ENCODE data around the gene UPF1.

The UPF1 gene

GRCh38 chr19:18897094-18898029 lies 65.6 kb downstream of the UPF1 start:
- H3K4me3 ChIP-seq (ENCODE audit: low read depth, low read length): no peak overlapping the region
- no peak for TF ChIP-seq CTCF (IDR thresholded peaks at IDR 0.05; ENCODE audit: low read depth, low read length, missing control alignments)
- DNase-seq (ENCODE audit: low read depth): no peak
- in situ Hi-C loops (cut with HindIII; ENCODE audit: low sequenced_read_pairs): no loop called here

DNA sequence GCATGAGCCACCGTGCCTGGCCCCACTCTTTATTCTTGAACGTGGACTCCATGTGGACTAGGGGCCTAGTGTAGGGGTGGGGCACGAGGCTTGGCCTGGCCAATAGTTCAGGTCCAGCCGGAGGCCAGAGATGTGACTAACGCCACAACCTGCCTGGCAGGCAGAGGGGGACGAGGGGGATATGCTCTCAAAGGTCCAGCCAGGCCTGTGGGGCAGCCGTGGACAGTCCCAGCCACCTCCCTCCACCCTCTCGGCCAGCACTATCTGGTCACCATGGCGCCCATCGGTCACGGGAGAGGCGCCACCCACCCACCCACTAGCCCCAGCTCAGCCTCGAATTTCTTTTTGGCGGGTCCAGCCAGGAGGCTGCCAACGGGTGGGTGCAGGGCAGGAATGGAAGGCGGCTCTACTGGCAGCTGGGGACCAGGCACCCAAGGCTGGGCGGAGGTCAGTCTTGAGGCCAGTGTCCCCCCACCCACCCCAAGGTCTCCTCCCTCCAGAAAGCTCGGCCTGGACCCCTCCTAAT lies 66.4 kb downstream of the UPF1 start:
- H3K4me3 ChIP-seq (ENCODE audit: low read depth, low read length): no peak overlapping the region
- in situ Hi-C loops (cut with HindIII; ENCODE audit: low sequenced_read_pairs): no loop called here
- no peak for DNase-seq (ENCODE audit: low read depth)
- no peak for TF ChIP-seq CTCF (IDR thresholded peaks at IDR 0.05; ENCODE audit: low read depth, low read length, missing control alignments)

GRCh38 chr19:18898607-18899408 lies 67.0 kb downstream of the UPF1 start:
- DNase-seq (ENCODE audit: low read depth): no peak
- in situ Hi-C loops (cut with HindIII; ENCODE audit: low sequenced_read_pairs): no loop called here

DNA sequence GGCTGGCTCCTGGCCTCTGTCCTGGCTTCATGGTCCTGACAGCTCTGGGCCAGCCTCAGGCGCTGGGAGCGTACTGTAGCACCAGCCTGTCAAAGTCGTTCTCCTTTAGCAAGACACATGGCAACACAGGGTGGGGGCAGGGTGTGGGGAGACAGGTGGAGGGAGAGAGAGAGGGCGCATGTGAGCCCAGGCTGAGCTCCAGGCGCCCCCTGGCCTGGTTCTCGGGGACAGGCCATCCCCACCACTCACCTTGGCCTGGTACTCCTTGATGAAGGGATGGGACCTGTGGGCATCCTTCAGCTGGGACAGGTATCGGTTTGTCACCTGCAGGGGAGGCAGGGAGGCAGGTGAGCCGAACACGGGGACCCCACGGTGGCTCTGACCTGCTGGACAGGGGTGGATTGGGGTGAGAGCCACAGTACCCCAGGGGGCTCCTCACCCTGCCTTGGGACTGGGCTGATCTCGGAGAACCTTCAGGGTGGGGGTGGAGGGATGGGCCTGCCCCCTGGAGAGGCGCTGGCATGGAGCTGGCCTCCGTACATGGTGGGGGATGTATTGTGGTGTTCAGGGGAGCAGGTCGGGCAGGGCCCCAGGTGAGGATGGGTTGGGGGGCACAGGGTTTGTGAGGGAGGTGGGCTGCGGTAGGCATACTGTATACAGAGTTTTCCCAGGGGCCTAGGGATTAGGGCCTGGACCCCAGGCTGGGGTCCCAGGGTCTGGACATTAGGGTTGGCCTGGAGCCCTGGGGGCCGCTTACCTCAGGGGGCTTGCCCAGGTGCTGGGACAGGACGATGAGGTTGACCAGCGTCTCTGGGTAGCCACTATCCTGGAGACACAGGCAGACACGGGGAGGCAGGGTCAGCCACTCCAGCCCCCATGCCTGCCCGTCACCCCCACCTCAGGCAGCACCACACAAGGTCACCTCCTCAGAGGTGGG lies 68.1 kb downstream of the UPF1 start:
- no peak for TF ChIP-seq CTCF (IDR thresholded peaks at IDR 0.05; ENCODE audit: low read depth, low read length, missing control alignments)
- no peak overlapping the region for H3K4me3 ChIP-seq (ENCODE audit: low read depth, low read length)
- no peak for DNase-seq (ENCODE audit: low read depth)
- in situ Hi-C loops (cut with HindIII; ENCODE audit: low sequenced_read_pairs): no loop called here

More at GRCh38 chr19:18898607-18899408, 67.0 kb downstream of the UPF1 start:
- TF ChIP-seq CTCF (IDR thresholded peaks at IDR 0.05; ENCODE audit: low read depth, low read length, missing control alignments): no peak
- no peak overlapping the region for H3K4me3 ChIP-seq (ENCODE audit: low read depth, low read length)

DNA sequence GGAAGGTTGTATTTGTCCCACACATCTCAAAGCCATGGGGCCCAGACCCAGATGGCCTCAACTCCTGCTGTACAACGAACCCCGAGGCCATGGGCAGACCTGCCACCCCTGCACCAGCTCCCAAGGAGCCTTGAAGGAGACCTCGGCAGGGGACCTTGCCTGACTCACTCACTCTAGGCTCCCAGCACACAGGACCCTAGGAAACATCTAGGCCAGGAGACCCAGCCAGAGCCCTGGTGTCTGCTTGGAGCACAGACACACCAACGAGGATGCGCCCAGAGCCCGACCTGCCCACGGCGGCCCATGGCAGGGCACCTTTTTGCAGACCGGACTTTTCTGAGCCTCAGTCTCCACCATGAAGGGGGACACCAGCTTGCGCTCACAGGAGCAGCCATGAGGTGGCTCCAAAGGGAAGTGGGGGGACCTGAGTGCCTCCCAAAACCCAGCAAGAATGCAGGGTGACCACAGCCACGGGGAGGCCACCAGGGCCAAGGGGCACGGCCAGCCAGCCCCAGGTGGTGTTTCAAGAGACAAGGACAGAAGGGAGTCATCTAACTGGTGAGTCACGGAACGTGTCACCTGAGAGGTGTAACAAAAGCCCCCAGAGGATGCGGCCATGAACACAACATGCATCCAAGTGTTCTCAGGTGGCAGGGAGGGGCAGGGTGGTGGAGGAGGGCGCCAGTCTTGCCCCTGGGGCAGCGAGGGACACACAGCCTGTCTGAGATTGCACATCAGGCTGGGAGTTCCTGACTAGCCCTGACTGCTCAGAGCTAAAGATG lies 69.1 kb downstream of the UPF1 start:
- no peak for TF ChIP-seq CTCF (IDR thresholded peaks at IDR 0.05; ENCODE audit: low read depth, low read length, missing control alignments)
- no peak overlapping the region for H3K4me3 ChIP-seq (ENCODE audit: low read depth, low read length)
- in situ Hi-C loops (cut with HindIII; ENCODE audit: low sequenced_read_pairs): no loop called here
- DNase-seq (ENCODE audit: low read depth): no peak
